Natural killer cell (primary cell): Measurements from ENCODE around the gene NUP42. TPM values are rescaled to one million over a fixed set of nuclear protein-coding genes. Genes with fewer than 3 reads are reported as not detected.

Experiments used
- ATAC-seq, 3 donors: fragments of 150-1000 bp in 2 of 3; fragments of 200-7000 bp in 1 of 3; cut with Tn5 transposase; 1 replicate in 1 of 3; 2 replicates in 2 of 3; pipeline ENCODE4 v1.10.0; 2021; ENCODE audit warnings: mild to moderate bottlenecking in 2 of 3, moderate library complexity in 2 of 3
- DNase-seq, 2 donors: peaks; one replicate each; pipeline versions ENCODE4 v3.0.0 to v3.0.0-alpha.2; 2013 to 2021; ENCODE audit warnings: mixed read lengths in 1 of 2
- H3K27ac ChIP-seq: one replicate; pipeline ENCODE4 v1.5.1; 2013; ENCODE audit warnings: mild to moderate bottlenecking, low read length
- H3K27me3 ChIP-seq: one replicate; pipeline ENCODE4 v1.6.1; 2013; ENCODE audit warnings: low read length; ENCODE audit not compliant: control insufficient read depth, insufficient read depth
- H3K36me3 ChIP-seq: one replicate; pipeline ENCODE4 v1.6.1; 2013; ENCODE audit warnings: low read length; ENCODE audit not compliant: control insufficient read depth, insufficient read depth
- H3K4me1 ChIP-seq: one replicate; pipeline ENCODE4 v1.6.1; 2013; ENCODE audit warnings: low read length; ENCODE audit not compliant: control insufficient read depth, insufficient read depth
- H3K4me3 ChIP-seq: one replicate; pipeline ENCODE4 v1.5.1; 2013; ENCODE audit warnings: low read length
- H3K9me3 ChIP-seq: one replicate; pipeline ENCODE4 v1.6.1; 2013; ENCODE audit warnings: low read length; ENCODE audit not compliant: control insufficient read depth, insufficient read depth
- H3K27ac Mint-ChIP-seq, 2 donors: one replicate each; pipeline ENCODE4 v1.8.0; 2022; ENCODE audit warnings: mild to moderate bottlenecking in 2 of 2, mixed read lengths in 2 of 2, moderate library complexity in 1 of 2
- H3K27me3 Mint-ChIP-seq, 2 donors: one replicate each; pipeline ENCODE4 v1.8.0; 2022; ENCODE audit warnings: low read depth in 2 of 2, mixed read lengths in 2 of 2
- H3K36me3 Mint-ChIP-seq: one replicate; pipeline ENCODE4 v1.8.0; 2022; ENCODE audit warnings: mixed read lengths
- H3K4me1 Mint-ChIP-seq, 2 donors: one replicate each; pipeline ENCODE4 v1.8.0; 2022; ENCODE audit warnings: mixed read lengths in 2 of 2
- H3K4me3 Mint-ChIP-seq: one replicate; pipeline ENCODE4 v1.8.0; 2022; ENCODE audit warnings: mild to moderate bottlenecking, moderate library complexity, mixed read lengths
- H3K9me3 Mint-ChIP-seq, 2 donors: one replicate each; pipeline ENCODE4 v1.8.0; 2022; ENCODE audit warnings: mixed read lengths in 2 of 2
- WGBS: methylation state at CpG from one replicate; pipeline ENCODE4 v1.1.7; 2013; ENCODE audit warnings: missing lambda C conversion rate; ENCODE audit not compliant: insufficient coverage; 5-methylcytosine and 5-hydroxymethylcytosine counted together
- intact Hi-C: fragments of 100-400 bp; cut with micrococcal nuclease; formaldehyde crosslinking; loops from one replicate; pipeline ENCODE4 v1.14.2; 2022
- total RNA-seq, 4 donors: library from RNA; stranded (reverse); fragments of 120-200 nt in 1 of 4; gene quantifications; one replicate each; pipeline versions ENCODE4 v1.2.3 to v1.2.4, GENCODE V29; 2013 to 2022
- TF ChIP-seq, protein P1 (sequence below): fragments of 200-600 bp; IDR thresholded peaks from one replicate; pipeline ENCODE4 v1.8.0; 2022; ENCODE audit warnings: antibody characterized with exemption

NUP42 gene
- total RNA-seq, 3 donors from 2014 or later (not counting 1 experiment from before 2014, with no cell fraction given): 37.5 to 41.6 (median 40.2) TPM

DNA sequence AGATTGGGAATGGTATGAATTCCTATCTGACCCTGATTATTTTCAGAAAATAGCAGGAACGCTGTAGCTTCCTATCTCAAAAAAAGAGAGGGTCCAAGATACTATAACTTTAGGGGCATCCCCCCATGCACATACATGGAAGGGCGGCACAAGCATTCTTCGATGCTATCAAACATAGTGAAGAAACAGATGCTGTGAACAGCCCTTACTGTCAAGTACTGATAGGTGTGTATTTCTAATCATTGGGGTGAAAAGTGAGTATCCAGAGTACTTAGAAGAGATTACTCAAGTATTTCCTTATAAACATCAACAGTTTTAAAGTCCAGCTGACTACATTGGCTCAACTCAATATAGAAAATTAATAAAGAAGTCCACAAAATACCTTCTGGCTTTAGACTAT, 17.0 kb upstream of the NUP42 start:
- Mint-ChIP-seq H3K4me1 (no peaks in the 10 kb centered on the region), H3K36me3 (no peaks in the 10 kb centered on the region), H3K4me3 (no peak overlapping the region), H3K9me3 (no peaks in the 10 kb centered on the region), H3K27me3 (no peaks in the 10 kb centered on the region), H3K27ac (no peak overlapping the region)
- ATAC-seq (no peak), DNase-seq (no peak)
- H3K9me3 ChIP-seq: no peaks in the 10 kb centered on the region
- TF ChIP-seq, protein P1, sequence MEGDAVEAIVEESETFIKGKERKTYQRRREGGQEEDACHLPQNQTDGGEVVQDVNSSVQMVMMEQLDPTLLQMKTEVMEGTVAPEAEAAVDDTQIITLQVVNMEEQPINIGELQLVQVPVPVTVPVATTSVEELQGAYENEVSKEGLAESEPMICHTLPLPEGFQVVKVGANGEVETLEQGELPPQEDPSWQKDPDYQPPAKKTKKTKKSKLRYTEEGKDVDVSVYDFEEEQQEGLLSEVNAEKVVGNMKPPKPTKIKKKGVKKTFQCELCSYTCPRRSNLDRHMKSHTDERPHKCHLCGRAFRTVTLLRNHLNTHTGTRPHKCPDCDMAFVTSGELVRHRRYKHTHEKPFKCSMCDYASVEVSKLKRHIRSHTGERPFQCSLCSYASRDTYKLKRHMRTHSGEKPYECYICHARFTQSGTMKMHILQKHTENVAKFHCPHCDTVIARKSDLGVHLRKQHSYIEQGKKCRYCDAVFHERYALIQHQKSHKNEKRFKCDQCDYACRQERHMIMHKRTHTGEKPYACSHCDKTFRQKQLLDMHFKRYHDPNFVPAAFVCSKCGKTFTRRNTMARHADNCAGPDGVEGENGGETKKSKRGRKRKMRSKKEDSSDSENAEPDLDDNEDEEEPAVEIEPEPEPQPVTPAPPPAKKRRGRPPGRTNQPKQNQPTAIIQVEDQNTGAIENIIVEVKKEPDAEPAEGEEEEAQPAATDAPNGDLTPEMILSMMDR: no peak
- no peak overlapping the region for H3K4me3 ChIP-seq
- H3K4me1 ChIP-seq: no peaks in the 10 kb centered on the region
- 100% methylated on average over 2 of the region's 3 CpGs for WGBS
- H3K27ac ChIP-seq: no peak overlapping the region
- intact Hi-C loops: no loop called here
- H3K36me3 ChIP-seq: peaks cover 5% of the 10 kb centered on the region
- no peaks in the 10 kb centered on the region for H3K27me3 ChIP-seq

DNA sequence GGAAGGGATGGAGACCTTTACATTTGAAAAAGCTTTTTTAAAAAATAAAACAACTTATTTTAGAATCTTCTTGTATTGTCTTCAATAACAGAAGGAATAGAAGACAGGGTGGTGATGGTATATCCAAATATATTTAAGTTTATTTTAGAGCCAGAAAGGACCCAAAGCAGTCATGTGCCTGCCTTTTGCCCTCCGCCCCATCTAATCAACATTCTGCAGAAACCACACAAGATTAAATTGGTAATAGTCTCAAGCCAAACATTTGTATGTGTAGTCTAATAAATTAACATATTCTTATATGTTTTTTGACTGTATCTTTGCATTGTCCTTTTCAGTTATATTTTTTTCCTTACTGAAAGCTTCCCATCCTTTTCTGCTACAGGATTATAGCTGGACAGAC, 16.5 kb upstream of the NUP42 start:
- H3K36me3 Mint-ChIP-seq: no peaks in the 10 kb centered on the region
- no peaks in the 10 kb centered on the region for H3K9me3 Mint-ChIP-seq
- H3K4me3 Mint-ChIP-seq: no peak overlapping the region
- TF ChIP-seq, protein P1: no peak
- DNase-seq (no peak), ATAC-seq (no peak)
- WGBS: no CpG with 5 or more reads among the region's 1 CpG
- Histone ChIP-seq H3K4me1 (no peaks in the 10 kb centered on the region), H3K4me3 (no peak overlapping the region), H3K36me3 (peaks cover 5% of the 10 kb centered on the region), H3K27me3 (no peaks in the 10 kb centered on the region), H3K27ac (no peak overlapping the region), H3K9me3 (no peaks in the 10 kb centered on the region)
- intact Hi-C loops: no loop called here
- H3K27ac Mint-ChIP-seq: no peak overlapping the region
- H3K4me1 Mint-ChIP-seq: no peaks in the 10 kb centered on the region
- no peaks in the 10 kb centered on the region for H3K27me3 Mint-ChIP-seq

GRCh38 chr7:23167691-23168090, 14.2 kb upstream of the NUP42 start:
- no peak overlapping the region for H3K27ac ChIP-seq
- WGBS: 97% methylated on average over 3 of the region's 5 CpGs
- DNase-seq (no peak), ATAC-seq (no peak)
- no peak overlapping the region for H3K27ac Mint-ChIP-seq
- no peaks in the 10 kb centered on the region for H3K36me3 Mint-ChIP-seq
- H3K4me1 ChIP-seq: no peaks in the 10 kb centered on the region
- H3K27me3 ChIP-seq: no peaks in the 10 kb centered on the region
- TF ChIP-seq, protein P1: no peak
- H3K4me3 Mint-ChIP-seq: no peak overlapping the region
- H3K9me3 ChIP-seq: no peaks in the 10 kb centered on the region
- H3K9me3 Mint-ChIP-seq: no peaks in the 10 kb centered on the region
- H3K27me3 Mint-ChIP-seq: no peaks in the 10 kb centered on the region
- no peaks in the 10 kb centered on the region for H3K4me1 Mint-ChIP-seq
- peaks cover 5% of the 10 kb centered on the region for H3K36me3 ChIP-seq
- H3K4me3 ChIP-seq: no peak overlapping the region
- intact Hi-C loops: no loop called here

DNA sequence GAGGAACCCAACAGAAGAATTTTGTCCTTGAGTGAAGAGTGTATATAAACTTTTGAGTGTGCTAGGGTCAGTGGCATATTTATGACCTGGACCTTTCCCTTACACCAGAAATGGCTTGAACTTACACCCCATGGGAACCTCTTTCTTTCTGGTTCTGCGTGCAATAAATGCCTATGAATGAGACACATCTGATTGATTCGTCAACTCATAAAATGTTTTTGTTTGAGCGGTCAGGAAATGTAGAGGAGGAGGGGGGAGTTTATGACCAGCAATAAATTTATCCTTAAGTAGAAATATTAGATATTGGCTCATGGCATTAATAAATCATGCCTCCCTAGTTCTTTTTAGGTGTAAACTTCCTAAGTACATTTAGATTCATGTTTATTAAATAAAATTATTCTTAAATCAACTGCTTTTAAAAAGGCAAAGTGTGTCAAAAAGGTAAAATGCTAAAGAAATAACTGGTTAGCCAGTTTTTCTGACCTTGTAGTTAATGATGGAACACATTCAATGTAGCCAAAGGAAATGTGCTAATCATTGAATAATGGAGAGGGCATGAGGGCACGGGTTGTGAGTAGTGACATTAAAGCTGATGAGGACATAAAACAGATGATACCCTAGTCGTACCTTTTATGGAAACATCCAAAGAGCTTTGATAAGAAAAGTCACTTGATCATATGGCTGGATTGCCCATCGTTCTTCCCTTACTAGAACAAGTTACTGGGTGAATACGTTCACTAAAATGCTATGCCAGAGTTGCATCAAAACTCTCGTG, 13.6 kb upstream of the NUP42 start:
- TF ChIP-seq, protein P1: no peak
- ATAC-seq (no peak), DNase-seq (no peak)
- H3K4me1 Mint-ChIP-seq: no peaks in the 10 kb centered on the region
- H3K36me3 Mint-ChIP-seq: no peaks in the 10 kb centered on the region
- no peaks in the 10 kb centered on the region for H3K4me1 ChIP-seq
- H3K36me3 ChIP-seq: peaks cover 5% of the 10 kb centered on the region
- H3K27me3 Mint-ChIP-seq: no peaks in the 10 kb centered on the region
- H3K27ac Mint-ChIP-seq: no peak overlapping the region
- no peak overlapping the region for H3K4me3 ChIP-seq
- H3K4me3 Mint-ChIP-seq: no peak overlapping the region
- H3K9me3 Mint-ChIP-seq: no peaks in the 10 kb centered on the region
- no peaks in the 10 kb centered on the region for H3K27me3 ChIP-seq
- intact Hi-C loops: no loop called here
- H3K9me3 ChIP-seq: no peaks in the 10 kb centered on the region
- 98% methylated on average over 7 of the region's 8 CpGs for WGBS
- H3K27ac ChIP-seq: no peak overlapping the region
